GM19025 (cell line): ENCODE results near the gene FLCN.

Experiments used
- ATAC-seq: cut with Tn5 transposase; IDR thresholded peaks from one replicate; pipeline ENCODE4 v1.9.1; 2021; ENCODE audit warnings: mild to moderate bottlenecking, low read depth, moderate library complexity; ENCODE audit not compliant: unreplicated experiment

The FLCN gene

DNA sequence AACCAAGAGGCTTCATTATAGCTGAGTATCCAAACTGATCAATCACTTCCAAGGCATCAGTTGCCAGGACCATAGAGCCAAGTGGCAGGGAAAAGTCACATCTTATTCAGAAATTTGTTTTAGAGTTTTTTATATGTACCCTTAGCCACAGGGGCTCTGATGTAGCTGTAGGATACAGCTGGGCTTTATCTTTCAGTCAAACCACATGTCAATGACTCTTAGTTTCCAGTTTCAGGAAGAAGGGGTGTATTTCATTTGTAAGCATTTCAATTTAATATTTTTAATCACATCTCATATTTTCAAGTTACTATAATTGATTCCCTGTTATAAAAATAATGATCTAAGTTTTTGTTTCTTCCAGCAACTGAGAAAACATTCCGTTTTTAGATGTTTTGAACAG, 2.9 kb upstream of the FLCN start:
- ATAC-seq, result no peak

DNA sequence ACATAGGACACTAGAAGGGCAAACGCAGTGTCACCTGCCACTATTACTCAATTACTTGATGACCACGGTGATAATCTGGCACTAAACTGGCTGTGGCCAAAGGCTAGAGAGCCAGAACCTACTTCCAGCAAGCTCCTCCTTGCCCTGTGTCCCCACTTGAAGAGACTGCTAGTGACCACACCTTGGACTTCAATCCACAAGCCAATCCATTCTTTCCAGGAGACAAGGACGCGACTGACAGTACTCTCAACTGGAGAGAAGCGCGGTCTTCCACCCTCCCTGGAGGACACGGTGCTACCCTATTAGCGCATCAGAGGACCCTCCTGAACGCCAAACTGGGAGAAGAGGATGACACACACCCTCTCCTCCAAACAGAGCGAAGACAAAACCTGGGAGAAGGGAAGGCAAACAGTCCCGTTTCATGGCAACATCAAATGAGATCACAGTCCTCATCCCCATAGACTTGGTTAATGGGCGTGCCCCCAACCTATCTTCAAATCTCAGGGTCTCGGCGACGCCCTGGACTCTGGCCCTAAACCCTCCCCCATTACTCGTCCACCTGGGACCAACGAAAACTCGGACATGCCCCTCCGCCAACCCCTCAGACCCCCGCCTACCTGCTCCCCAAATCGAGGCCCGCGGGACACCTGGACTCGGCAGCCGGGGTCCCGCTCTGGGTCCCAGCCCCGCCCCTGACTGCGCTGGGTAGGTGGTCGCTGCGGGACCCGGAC, 508 bp downstream of the FLCN start:
- ATAC-seq, result peak; percentile 11

DNA sequence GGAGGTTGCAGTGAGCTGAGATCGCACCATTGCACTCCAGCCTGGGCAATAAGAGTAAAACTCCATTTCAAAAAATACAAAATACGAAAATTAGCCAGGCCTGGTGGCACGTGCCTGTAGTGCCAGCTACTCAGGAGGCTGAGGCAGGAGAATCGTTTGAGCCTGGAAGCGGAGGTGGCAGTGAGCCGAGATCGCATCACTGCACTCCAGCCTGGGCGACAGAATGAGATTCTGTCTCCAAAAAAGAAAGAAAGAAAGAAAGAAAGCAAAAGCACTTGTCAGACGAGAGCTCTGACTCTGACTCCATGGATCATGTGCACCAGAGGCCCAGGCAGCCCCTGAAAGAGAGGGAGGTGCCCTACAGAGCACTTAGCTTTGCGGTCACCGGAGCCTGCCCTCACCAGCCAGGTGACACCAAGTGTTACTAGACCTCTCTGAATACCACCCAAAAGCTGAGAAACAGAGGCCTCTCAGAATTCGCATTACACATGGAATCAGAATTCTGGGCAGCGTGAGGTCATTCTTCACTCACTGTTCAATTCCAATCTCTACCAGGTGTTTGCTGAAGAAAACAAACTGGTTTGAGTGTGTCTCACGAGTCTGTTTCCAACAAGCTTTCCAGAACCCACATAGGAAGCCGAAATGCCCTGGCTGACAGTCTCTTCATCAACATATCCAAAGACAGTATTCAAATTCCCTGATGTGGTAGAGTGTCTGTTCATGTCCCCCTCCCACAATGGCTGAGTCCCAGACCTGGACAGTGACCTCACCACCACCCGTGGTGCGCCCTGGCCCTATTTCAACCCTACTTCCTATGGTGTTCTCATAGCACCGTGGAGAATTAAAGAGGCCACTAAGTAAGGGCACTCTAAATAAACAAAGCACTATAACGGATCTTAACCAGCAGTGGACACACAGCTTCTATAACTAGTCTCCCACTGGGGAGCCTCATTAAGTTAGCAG, 1.5 kb downstream of the FLCN start:
- ATAC-seq, result no peak

DNA sequence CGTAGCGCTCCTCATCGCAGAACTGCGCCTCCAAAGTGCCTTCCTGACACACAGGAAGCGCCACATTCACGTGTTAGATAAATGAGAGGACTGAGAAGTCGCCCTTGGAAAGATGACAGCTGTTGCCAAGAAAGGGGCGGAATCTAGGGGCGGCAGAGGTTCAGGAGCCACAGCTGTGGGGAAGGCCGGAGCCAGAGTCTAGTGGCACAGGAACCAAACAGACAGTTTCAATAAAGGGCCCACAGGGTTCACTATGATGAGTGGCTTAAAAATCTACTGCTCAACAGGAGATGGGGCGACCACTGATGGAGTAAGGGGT, 4.7 kb downstream of the FLCN start:
- ATAC-seq, result no peak

DNA sequence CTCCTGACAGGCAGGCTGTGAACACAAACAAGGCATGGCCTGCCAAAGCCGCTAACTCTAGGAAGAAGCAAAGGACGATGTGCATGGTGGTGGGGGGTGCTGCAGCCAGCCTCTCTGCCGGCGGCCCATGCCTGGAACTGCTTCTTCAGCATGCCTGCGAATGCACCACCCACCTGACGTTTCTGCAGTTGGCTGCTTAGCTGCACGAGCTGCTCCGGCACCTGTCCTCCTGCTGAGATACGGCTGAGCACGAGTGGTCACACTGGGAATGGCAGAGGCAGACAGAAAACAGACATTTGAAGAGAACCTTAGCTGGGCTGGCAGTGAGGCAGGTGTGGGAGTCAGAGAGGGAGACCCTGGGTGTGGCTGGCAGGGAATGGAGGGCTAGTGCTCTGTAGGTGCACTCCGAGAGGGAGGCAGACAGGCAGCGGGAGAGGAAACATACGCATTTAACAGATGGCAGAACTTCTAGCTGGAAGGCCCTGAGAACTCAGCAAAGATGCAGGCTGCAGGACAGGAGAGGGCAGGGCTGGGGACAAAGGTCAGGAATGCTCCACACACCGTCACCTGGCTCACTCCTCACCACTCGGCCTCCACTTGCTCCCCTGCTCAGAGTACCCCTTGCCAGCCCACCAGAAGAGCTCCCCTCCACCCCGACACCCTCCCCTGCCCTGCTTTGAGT, 5.2 kb downstream of the FLCN start:
- ATAC-seq, result no peak

DNA sequence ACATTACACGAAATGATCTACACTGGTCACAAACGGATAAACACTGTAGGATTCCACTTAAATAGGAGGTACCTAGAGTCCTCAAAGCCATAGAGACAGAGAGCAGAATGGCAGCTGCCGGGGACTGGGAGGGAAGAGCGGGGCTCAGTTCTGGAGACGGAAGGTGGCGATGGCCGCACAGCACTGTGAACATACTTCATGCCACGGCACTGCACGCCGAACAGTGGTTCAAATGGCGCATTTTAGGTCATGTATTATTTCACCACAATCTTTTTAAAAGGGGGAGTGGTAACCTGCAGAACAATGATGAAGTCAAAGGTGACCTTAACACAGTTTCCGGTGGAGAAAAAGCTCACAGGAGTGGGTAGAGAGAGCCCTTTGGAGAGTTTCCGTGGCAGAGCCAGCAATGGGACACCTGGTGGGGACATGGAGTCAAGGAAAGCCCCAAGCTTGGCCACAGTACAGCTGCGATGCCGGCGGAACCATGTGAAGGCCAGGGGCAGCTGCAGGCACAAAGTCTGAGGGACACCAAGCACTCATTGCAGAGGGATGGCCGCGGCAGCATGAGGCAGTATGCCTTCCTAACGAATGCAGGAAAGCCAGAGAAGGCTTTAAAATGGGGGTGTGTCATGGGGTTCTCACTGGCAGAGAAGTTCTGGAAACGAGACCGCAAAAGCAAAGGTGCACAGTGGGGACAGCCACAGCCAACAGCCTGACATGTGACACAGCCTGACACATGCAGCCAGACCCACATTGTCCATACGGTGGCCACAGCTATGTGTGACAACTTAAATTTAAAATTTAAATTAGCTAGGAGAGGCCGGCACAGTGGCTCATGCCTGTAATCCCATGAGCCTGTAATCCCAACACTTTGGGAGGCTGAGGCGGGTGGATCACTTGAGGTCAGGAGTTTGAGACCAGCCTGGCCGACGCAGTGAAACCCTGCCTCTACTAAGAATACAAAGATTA, 7.3 kb downstream of the FLCN start:
- no peak for ATAC-seq

DNA sequence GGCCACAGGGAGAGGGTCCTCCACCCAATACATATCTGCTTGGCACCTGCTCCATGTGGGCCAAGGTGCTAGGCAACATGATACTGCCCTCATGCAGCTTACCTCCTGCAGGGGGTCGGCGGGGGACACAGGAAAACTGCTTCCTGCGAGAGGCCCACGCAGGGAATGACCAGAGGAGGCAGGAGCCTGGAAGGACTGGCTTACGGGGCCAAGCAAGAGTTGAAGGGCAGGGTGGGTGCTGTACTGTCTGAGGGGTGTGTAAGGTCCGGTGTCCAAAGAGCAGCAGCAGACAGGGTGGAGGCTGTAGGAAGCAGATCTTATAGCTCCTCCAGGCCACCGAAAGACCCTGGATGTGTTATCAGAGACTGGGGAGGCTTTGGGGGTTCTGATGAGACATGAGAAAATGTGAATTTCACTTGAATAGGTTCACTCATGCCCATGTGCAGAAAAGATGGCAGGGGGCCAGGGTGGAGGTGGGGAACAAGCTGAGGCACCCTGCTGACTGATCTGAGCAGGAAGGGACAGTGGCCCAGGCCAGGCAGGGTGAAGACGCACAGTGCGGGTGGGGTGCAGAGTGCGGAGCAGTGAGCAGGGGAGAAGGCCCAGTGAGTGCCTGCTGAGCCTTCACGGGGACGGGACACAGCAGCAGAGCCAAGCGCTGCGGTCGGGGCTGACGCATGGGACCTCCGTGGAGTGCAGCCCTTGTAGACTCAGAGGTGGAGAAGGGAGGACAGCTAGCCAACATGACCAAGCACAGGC, 8.3 kb downstream of the FLCN start:
- no peak for ATAC-seq

DNA sequence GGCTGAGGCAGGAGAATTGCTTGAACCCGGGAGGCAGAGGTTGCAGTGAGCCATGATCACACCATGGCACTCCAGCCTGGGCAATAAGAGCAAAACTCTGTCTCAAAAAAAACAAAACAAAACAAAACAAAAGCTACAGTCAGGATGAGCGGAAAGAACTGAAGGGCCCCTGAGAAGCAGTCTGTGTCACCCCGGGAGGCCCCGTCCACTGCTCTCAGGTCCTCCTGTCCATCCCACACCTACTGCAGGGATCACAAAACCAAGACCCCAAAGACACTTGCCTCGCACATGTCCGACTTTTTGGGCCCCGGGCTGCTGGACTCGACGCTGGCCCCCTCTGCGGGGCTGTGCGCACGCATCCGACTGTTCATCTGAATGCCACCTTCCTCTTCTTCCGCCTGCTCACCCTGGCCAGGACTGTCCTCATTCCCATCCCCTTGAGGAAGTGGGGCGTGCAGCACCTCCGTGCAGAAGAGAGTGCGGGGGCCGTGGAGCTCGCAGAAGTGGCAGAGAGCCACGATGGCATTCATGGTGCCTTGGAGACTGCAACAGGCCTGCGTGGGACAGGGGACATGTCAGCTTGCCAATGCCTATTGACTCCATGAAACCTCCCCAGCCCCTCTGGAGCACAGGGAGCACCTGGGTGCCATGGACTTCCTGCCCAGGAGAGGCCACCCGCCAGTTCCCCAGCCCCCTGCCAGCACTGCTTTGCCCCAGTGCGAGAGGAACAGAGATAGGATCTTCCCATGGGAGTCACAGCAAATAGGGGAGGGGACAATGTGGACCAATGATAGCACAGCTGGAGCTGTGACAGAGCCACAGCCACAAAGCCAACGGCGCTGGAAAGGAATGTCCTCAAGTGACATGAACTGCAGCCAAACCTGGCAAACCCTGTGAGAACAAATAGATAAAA, 9.1 kb downstream of the FLCN start:
- no peak for ATAC-seq

DNA sequence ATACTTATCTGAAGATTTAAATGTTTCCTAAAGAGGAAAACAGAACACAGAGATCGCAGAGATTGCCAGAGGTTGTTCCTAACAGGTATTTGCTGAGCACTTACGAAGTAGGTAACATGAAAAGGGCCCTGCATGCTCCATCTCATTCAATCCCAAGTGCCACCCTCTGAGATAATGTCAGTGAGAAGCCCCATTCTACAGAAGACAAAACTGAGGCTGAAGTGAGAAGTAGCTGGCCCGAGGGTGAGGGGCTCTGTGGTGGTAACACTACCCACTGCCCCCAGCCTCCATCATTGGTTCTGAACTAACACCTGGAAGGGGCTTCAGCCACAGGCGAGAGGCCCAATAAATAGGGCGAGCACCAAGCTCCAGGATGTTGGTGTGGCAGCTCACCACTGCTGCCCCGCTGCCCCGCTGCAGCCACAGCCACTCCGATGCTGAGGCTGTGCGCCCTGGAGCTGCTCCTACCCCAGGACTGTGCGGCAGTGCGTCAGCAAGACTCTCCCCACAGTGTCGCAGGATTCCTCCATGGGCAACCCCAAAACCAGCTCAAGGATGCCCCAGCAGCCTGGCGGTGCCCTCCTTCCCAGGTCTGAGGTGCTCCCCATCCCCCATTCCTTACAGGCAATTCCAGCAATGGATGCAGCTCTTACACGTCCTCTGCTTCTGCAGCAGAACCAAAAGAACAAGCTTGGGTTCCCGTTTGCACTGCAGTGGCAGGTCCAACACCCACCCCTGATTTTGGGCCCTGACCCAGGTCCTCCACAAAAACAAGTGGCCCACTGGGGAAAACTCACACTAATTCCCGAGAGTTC, 10.3 kb downstream of the FLCN start:
- ATAC-seq, result no peak

DNA sequence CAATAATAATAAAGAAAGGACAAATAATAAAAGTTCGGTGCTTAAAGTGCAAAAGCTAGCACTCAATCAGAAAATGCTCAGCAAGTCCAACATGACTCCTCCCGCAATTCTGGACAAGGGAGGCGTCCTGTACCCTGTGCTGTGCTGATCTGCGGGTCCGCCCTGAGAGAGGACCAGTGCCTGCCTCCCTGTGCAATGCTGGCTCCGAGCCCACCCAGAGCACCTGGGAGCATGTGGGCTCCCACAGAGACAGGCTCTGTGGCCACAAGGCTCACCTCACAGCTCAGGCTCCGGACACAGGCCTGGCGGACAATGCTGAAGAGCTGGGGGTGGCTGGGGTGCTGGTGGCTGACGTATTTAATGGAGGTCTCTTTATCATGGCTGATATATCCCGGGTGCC, 11.1 kb downstream of the FLCN start:
- ATAC-seq, result no peak

DNA sequence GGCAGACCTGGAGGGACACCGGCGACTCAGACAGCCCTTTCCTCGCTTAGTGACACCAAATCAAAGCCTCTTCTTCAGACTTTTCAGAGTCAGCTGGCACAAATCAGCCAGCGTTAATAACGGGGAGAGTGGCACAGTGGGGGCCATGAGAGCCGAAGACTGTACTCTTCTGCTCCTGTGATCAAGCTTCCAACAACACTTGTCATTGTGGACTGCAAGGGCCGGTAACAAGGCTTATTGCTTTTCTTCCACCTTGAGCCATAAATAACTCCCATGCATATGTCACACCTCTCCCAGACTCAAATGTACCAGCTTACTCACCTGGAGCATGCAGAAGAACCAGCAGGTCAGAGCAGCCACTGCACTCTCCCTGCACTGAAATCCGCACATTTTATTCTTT, 12.8 kb downstream of the FLCN start:
- ATAC-seq, result no peak

DNA sequence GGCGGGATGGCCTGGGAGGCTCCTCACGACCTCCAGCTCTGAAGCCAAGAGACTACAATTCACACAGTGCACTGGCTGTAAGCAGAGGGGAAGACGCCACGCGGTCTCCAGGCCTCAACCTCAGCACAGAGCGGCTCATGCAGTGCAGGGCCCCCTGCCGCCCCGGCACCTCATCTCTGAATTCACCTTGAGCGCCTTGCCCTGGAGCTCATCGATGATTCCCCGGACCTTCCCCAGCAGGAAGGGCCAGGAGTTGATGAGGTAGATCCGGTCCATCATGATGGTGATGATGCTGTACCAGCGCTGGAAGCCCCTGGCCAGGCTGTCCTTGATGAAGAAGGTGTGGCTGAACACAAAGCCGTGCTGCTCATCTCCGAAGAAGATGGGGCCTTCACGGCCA, 13.2 kb downstream of the FLCN start:
- no peak for ATAC-seq

DNA sequence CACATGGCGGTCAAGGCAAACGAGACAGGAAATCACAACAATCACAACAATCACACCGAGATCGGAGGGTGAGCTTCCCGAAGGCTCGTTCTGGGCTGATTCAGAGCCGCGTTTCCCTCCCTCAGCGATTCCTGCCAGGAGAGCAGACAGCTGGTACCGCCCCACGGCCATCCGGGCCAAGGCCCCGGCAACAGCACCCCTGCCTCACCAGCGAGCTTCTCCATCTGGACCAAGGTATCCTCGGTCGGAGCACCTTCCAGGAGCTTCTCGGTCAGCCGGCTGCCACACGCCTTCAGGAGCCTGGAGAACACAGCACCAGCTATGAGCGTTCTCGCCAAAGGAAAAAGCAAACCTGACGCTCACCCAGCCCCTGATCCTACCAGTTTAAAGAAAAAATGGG, 15.6 kb downstream of the FLCN start:
- no peak for ATAC-seq

DNA sequence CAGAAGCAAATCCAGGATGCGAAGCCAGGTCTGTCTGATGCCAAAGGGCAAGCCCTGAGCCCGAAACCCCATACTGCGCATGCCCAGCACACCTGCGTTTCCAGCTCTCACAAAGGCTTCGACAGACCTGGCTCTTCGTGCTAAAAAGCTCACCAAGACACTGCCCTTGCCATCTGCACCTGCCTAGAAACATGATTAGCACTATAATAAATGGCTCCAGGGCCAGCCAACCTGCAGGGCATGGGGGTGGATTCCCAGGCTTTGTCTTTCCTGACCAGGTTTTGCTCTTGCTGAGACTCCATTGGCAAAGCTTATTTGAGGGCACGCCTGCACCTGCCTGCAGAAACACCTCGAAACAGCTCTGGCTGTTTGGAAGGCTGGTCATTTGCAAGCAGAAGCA, 16.4 kb downstream of the FLCN start:
- no peak for ATAC-seq

DNA sequence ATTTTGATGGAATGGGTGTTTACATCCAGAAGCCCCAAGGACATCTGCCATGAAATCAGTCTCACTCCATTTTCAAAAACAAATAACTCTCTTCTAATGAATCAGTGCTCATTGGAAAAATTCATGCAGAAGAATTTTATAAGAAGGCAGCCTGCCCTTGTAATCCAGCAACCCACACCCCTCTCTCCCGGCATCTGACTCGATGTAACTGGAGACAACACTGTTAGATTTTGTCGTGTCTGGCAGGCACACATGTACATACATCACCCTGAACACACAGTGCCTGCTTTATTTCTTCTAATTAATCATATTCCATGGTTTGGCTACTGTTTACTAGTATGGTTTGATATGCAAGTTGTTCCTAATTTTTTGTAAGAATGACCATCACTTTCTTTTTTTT, 19.0 kb downstream of the FLCN start:
- no peak for ATAC-seq

DNA sequence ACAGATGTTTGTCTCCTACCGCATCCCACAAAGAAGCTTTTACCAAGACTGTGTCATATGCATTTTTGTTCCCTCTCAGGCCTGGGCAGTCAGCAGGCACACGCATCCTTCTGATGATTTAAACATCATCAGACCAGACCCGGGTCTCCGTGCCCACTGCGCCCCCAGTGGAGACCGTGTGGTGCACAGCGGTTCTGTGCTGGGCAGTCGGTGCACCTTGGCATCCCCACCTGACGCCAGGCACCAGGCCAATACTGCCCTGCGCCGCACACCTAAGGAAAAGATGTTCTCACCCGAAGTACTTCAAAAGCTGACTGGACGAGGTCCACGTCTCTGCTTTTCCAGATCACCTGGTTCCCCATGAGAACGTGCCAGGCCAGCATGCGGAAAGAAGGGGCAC, 20.2 kb downstream of the FLCN start:
- ATAC-seq, result no peak

DNA sequence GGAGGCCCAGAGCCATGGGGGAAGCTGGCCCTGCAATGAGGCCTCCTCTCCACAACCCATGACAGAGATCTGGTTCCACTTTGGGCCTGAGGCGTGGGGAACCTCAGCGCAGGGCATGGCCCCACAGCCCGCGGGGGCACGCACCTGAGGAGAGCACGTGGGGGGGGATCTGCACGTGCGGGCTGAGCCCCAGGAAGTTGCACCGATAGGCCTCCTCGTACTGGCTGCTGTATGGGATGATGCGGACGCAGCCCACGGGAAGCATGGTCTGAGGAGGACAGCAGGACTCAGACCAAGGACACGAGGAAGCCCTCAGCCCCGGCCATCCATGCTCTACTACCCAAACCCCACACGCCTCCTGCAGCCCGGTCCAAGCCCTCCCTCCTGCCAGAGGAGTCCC, 20.7 kb downstream of the FLCN start:
- ATAC-seq, result no peak

DNA sequence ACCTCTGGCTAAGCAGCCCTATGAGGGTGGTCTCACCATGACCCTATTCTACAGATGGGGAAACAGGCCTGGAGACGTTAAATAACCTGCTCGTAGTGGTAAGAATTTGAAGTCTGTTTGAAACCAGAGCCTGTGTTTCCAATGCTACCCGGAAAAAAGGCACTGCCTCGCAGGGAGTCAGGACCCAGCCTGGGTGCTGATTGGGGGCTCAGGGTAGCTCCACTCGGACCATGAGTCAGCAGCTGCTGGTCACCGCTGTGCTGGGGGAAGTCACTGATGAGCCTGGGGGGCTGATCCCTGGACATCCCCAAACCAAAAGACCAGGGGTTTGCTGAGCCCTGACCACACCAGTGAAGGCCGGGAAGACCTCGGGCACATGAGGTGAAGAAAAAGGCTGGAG, 21.4 kb downstream of the FLCN start:
- ATAC-seq, result no peak
